Measurements from ENCODE around the gene SEMA3E.

DNA sequence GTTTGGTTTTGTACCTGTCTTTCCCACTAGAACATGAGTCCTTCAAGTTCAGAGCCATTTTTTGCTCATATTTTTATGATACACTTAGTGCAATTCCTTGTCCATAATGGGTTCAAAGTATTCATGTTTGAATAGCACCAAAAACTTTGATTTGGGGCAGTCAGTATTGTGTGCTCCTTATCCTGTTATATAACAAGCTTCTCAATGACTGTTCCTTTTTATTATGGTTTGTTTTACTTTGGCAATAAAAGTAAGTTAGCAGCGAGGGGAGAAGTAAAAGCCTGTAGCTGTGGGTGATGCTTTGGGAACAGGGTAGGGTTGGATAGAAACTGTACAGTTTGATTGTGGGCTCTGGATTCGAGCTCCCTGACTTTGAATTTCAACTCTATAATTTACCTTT lies 311.9 kb downstream of the SEMA3E start:
- no peak for TF ChIP-seq CTCF (conservative IDR thresholded peaks at IDR 0.05; ENCODE audit: low read length)
- TF ChIP-seq EZH2phosphoT487 (IDR thresholded peaks at IDR 0.05; ENCODE audit: borderline replicate concordance): no peak
